ENCODE measurements around the gene PRKCG.
A peak's percentile ranks its signal among the peaks of the same experiment; 100 is the strongest.
"Not testable (repeated sequence)": the region's sequence is repeated elsewhere in the genome, so short reads cannot be mapped to it uniquely, and the experiment has no call there.

PRKCG gene

GRCh38 chr19:53881482-53882390, at the start of gene PRKCG:
TSS of gene PRKCG (plus strand) at chr19:53882197. CDS start at chr19:53882495, 298 bp downstream.
- no peak for TF ChIP-seq GATA1 (IDR thresholded peaks at IDR 0.05; ENCODE audit: low read depth, low read length)
- TF ChIP-seq POLR2A (IDR thresholded peaks at IDR 0.05; ENCODE audit: low read length): no peak
- DNase-seq: no peak

- DNase-seq: not testable (repeated sequence)
Observed at GRCh38 chr19:53832861-53833260, 49.1 kb upstream of the PRKCG start.

- DNase-seq: not testable (repeated sequence)
Observed at GRCh38 chr19:53838446-53838845, 43.6 kb upstream of the PRKCG start.

- DNase-seq: not testable (repeated sequence)
Observed at GRCh38 chr19:53840241-53840640, 41.8 kb upstream of the PRKCG start.

- DNase-seq: not testable (repeated sequence)
Observed at GRCh38 chr19:53840914-53841313, 41.1 kb upstream of the PRKCG start.

- TF ChIP-seq POLR2A (IDR thresholded peaks at IDR 0.05; ENCODE audit: low read length): no peak
- TF ChIP-seq GATA1 (IDR thresholded peaks at IDR 0.05; ENCODE audit: low read depth, low read length): no peak
- no peak for DNase-seq
Observed at GRCh38 chr19:53844849-53845246, 37.1 kb upstream of the PRKCG start.

- TF ChIP-seq POLR2A (IDR thresholded peaks at IDR 0.05; ENCODE audit: low read length): no peak
- TF ChIP-seq GATA1 (IDR thresholded peaks at IDR 0.05; ENCODE audit: low read depth, low read length): no peak
- DNase-seq: no peak
Observed at GRCh38 chr19:53847555-53847954, 34.4 kb upstream of the PRKCG start.

GRCh38 chr19:53849237-53849676, 32.7 kb upstream of the PRKCG start:
- DNase-seq: no peak
- TF ChIP-seq POLR2A (IDR thresholded peaks at IDR 0.05; ENCODE audit: low read length) (no peak), GATA1 (IDR thresholded peaks at IDR 0.05; ENCODE audit: low read depth, low read length) (no peak)

GRCh38 chr19:53853707-53854106, 28.3 kb upstream of the PRKCG start:
- TF ChIP-seq POLR2A (IDR thresholded peaks at IDR 0.05; ENCODE audit: low read length): no peak
- DNase-seq: no peak

- no peak for DNase-seq
- TF ChIP-seq GATA1 (IDR thresholded peaks at IDR 0.05; ENCODE audit: low read depth, low read length) (no peak), POLR2A (IDR thresholded peaks at IDR 0.05; ENCODE audit: low read length) (no peak)
Observed at GRCh38 chr19:53864308-53864836, 17.6 kb upstream of the PRKCG start.

- DNase-seq: no peak
- TF ChIP-seq POLR2A (IDR thresholded peaks at IDR 0.05; ENCODE audit: low read length): no peak
- TF ChIP-seq GATA1 (IDR thresholded peaks at IDR 0.05; ENCODE audit: low read depth, low read length): no peak
Observed at GRCh38 chr19:53865523-53865917, 16.5 kb upstream of the PRKCG start.

GRCh38 chr19:53865918-53866864, 15.8 kb upstream of the PRKCG start:
- TF ChIP-seq POLR2A (IDR thresholded peaks at IDR 0.05; ENCODE audit: low read length): no peak
- peak in 1 of 2 experiments; percentile 43 for DNase-seq

- TF ChIP-seq GATA1 (IDR thresholded peaks at IDR 0.05; ENCODE audit: low read depth, low read length) (no peak), POLR2A (IDR thresholded peaks at IDR 0.05; ENCODE audit: low read length) (no peak)
Observed at GRCh38 chr19:53866865-53867224, 15.2 kb upstream of the PRKCG start.

GRCh38 chr19:53867225-53868090, 14.5 kb upstream of the PRKCG start, which contains the start of gene MYADM:
TSS of gene MYADM (plus strand) at chr19:53867883. CDS start at chr19:53873530, 5,647 bp downstream.
- DNase-seq: peak; percentile 86 to 88

More at GRCh38 chr19:53866865-53867224, 15.2 kb upstream of the PRKCG start:
- no peak for DNase-seq

More at GRCh38 chr19:53867225-53868090, 14.5 kb upstream of the PRKCG start, which contains the start of gene MYADM:
- peak; percentile 26 for TF ChIP-seq POLR2A (IDR thresholded peaks at IDR 0.05; ENCODE audit: low read length)
- TF ChIP-seq GATA1 (IDR thresholded peaks at IDR 0.05; ENCODE audit: low read depth, low read length): no peak

All from erythroblast (primary cell).